ENCODE measurements around the gene ZFP69.

DNA sequence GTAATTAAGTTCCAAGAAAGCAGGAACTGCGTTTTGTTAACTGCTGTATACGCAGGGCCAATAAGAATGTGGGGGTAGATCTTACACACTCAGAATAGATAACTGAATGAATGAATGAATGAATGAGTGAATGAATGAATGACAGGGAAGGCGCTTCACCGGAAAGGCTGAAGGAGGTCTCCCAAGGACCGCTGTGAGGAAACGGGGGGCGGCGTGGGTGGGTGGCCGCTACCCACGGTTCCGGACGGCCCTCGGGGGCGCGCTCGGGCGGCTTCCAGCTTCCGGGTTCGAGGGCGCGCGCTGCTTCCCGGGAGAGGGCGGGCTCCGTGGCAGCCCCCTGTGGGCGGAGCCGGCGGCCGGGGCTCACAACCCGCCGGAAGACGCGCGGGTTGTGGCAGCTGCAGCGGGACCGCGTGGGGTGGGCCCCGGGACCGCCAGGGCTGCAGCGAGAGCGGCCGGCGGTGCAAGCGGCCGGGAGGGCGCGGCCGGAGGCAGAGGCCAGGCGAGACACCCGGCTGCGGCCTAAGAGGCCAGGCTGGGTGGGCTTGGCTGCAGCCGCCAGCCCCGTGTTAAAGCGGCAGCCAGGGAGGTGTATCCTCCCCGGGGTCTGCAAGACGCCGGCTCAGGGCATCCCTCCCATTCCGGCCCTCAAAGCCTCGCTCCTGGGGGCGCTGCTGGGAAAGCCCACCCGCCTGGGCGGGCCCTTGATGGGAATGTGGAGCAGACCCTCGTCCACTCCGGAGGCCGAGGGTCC is at the start of gene ZFP69:
- TF ChIP-seq CTCF (IDR thresholded peaks at IDR 0.05 in 8 of 11, conservative IDR thresholded peaks at IDR 0.05 in 3 of 11) (peak in 3 of 11 experiments; percentile 19 to 26 (median 24)), POLR2A (IDR thresholded peaks at IDR 0.05) (peak in 1 of 3 donors; percentile 39), POLR2AphosphoS5 (IDR thresholded peaks at IDR 0.05) (peak; percentile 64 to 79 (median 78))

All from spleen (tissue), 7 donors.